Fibroblast of lung (primary cell): Measurements from ENCODE around the gene IL17REL. TPM values are rescaled to one million over a fixed set of nuclear protein-coding genes. Genes with fewer than 3 reads are reported as not detected.

ENCODE experiments used
- DNase-seq, 2 donors: peaks; one replicate each; pipeline versions ENCODE4 v3.0.0 to v3.0.0-alpha.2; 2010; ENCODE audit warnings: low read depth in 2 of 2
- H2AFZ ChIP-seq: 2 replicates; pipeline ENCODE4 v1.5.1; 2012; ENCODE audit warnings: low read length, control low read depth, inconsistent platforms
- H3K27ac ChIP-seq: 2 replicates; pipeline ENCODE4 v1.5.1; 2011; ENCODE audit warnings: low read length, control low read depth; ENCODE audit not compliant: insufficient read depth
- H3K27me3 ChIP-seq: 2 replicates; pipeline ENCODE4 v1.5.1; 2011; ENCODE audit warnings: mild to moderate bottlenecking, low read length; ENCODE audit not compliant: control insufficient read depth, insufficient read depth
- H3K36me3 ChIP-seq: 2 replicates; pipeline ENCODE4 v1.5.1; 2011; ENCODE audit warnings: low read length; ENCODE audit not compliant: control insufficient read depth, insufficient read depth
- H3K4me1 ChIP-seq: 2 replicates; pipeline ENCODE4 v1.5.1; 2011; ENCODE audit warnings: low read length; ENCODE audit not compliant: control insufficient read depth, insufficient read depth; ENCODE audit errors: extremely low read depth
- H3K4me2 ChIP-seq: 2 replicates; pipeline ENCODE4 v1.5.1; 2011; ENCODE audit warnings: low read length, control low read depth; ENCODE audit not compliant: insufficient read depth; ENCODE audit errors: extremely low read depth
- H3K4me3 ChIP-seq, 4 experiments: fragments of 200-600 bp in 1 of 4; sonication (generic) in 1 of 4; replicated peaks in 1 of 4; 2 replicates each; pipeline ENCODE4 v1.5.1; 2011 to 2016; ENCODE audit warnings: low read length in 4 of 4, low read depth in 3 of 4, mild to moderate bottlenecking in 3 of 4, control low read depth in 2 of 4, inconsistent platforms in 1 of 4, mixed read lengths in 1 of 4; ENCODE audit not compliant: insufficient read depth in 1 of 4; ENCODE audit errors: control extremely low read depth in 1 of 4
- H3K79me2 ChIP-seq: 2 replicates; pipeline ENCODE4 v1.5.1; 2012; ENCODE audit warnings: mild to moderate bottlenecking, low read length, inconsistent platforms; ENCODE audit not compliant: control insufficient read depth, insufficient read depth
- H3K9ac ChIP-seq: 2 replicates; pipeline ENCODE4 v1.5.1; 2011; ENCODE audit warnings: mild to moderate bottlenecking, low read length, control low read depth; ENCODE audit not compliant: insufficient read depth
- H3K9me3 ChIP-seq: 2 replicates; pipeline ENCODE4 v1.5.1; 2012; ENCODE audit warnings: low read depth, low read length; ENCODE audit not compliant: control insufficient read depth, insufficient read depth
- H4K20me1 ChIP-seq: 2 replicates; pipeline ENCODE4 v1.5.1; 2011; ENCODE audit warnings: low read length; ENCODE audit not compliant: control insufficient read depth, insufficient read depth; ENCODE audit errors: extremely low read depth
- EZH2 ChIP-seq: IDR thresholded peaks from 2 replicates; pipeline ENCODE4 v1.5.1; 2012; ENCODE audit warnings: low read length, control low read depth, mild to moderate bottlenecking; ENCODE audit errors: missing control alignments
- polyA plus RNA-seq, 2 donors: library from polyadenylated mRNA; depleted of rRNA in 1 of 2; stranded (reverse) in 1 of 2; unstranded in 1 of 2; fragments of >200 nt; gene quantifications; 2 replicates each; pipeline ENCODE4 v1.2.1, GENCODE V29; 2011 to 2012; ENCODE audit warnings: missing spikeins in 1 of 2
- total RNA-seq: library from RNA; depleted of rRNA; stranded (reverse); fragments of >200 nt; gene quantifications from 2 replicates; pipeline ENCODE4 v1.2.1, GENCODE V29; 2014
- TF ChIP-seq, protein P1 (sequence below), 2 donors: IDR thresholded peaks in 1 of 2; conservative IDR thresholded peaks in 1 of 2; 1 replicate in 1 of 2; 2 replicates in 1 of 2; pipeline ENCODE4 v1.5.1; 2011 to 2012; ENCODE audit warnings: low read length in 2 of 2, control low read depth in 1 of 2, inconsistent platforms in 1 of 2, low read depth in 1 of 2, mild to moderate bottlenecking in 1 of 2

The IL17REL gene
- total and polyA plus RNA-seq, 2 donors (not counting 1 experiment from before 2014, with no cell fraction given): under 0.01 TPM; not detected in 1

DNA sequence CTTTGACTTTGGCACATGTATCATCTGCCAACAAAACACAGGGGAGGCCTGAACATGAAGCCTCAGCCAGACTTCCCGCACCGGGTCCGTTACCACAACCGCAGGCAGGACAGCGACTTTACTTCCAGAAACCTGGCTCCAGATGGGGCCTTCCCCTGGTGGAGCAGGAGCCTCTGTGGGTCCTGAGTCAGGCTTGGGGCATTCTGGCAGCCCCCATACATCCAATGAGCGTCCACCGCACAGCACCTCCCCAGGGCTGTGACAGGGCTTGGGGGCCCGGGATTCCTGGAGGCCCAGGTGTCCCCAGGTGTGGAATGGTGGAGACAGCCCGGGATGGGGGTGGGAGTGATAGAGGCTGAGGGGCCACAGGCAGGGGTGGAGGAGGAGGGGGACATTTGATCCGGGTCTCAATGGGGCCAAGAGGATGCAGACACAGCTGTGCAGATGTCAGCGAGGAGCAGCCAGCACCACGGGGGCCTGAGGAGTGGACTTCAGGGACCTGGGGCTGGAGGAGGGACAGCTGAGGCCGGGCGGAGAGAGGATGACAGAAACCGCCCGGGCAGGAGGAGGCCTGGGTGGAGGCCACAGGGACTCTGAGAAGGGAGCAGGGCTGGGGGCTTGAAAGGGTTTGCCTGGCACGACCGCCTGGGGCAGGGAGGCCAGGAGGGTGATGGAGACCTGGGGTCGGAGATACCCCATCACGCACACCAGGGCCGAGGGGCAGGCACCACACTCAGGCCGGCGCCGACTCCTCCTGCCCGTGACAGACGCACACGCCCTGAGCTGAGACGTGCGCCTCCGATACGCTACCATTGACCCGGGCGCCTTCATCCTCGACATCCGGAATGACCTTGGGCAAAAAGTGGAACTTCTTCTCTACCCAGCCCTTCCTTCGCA is 37.0 kb upstream of the IL17REL start:
- no peak for DNase-seq
- no peaks in the 10 kb centered on the region for H3K9me3 ChIP-seq
- no peak overlapping the region for H2AFZ ChIP-seq
- no peaks in the 10 kb centered on the region for H3K4me1 ChIP-seq
- no peaks in the 10 kb centered on the region for H3K79me2 ChIP-seq
- no peak overlapping the region for H3K27ac ChIP-seq
- H4K20me1 ChIP-seq: no peaks in the 10 kb centered on the region
- no peaks in the 10 kb centered on the region for H3K36me3 ChIP-seq
- H3K9ac ChIP-seq: no peak overlapping the region
- no peak for TF ChIP-seq EZH2
- TF ChIP-seq, protein P1, sequence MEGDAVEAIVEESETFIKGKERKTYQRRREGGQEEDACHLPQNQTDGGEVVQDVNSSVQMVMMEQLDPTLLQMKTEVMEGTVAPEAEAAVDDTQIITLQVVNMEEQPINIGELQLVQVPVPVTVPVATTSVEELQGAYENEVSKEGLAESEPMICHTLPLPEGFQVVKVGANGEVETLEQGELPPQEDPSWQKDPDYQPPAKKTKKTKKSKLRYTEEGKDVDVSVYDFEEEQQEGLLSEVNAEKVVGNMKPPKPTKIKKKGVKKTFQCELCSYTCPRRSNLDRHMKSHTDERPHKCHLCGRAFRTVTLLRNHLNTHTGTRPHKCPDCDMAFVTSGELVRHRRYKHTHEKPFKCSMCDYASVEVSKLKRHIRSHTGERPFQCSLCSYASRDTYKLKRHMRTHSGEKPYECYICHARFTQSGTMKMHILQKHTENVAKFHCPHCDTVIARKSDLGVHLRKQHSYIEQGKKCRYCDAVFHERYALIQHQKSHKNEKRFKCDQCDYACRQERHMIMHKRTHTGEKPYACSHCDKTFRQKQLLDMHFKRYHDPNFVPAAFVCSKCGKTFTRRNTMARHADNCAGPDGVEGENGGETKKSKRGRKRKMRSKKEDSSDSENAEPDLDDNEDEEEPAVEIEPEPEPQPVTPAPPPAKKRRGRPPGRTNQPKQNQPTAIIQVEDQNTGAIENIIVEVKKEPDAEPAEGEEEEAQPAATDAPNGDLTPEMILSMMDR (conservative IDR thresholded peaks at IDR 0.05 in 1 of 2, IDR thresholded peaks at IDR 0.05 in 1 of 2; ENCODE audit: low read depth in 1 of 2, low read length in 2 of 2): no peak
- no peak overlapping the region for H3K4me2 ChIP-seq
- H3K4me3 ChIP-seq: no peak overlapping the region
- no peaks in the 10 kb centered on the region for H3K27me3 ChIP-seq

DNA sequence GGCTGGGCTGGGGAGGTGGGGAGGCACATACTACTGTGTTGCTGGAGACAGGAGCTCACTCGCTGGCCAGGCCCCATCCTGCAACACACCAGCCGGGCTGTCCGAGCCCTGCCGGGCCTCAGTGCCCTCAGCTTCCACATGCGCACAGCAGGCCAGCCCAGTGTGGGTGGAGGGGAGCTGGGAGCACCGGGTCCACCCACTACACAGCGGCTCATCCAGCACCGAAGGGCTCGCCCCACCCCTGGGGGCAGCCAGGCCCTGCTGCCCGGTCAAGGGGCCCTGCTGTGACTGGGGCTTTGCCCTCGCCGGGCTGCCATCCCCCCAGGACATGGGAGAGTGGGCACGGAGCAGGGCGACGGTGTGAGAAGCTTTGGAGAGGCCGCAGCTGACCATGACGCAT is 36.3 kb upstream of the IL17REL start:
- no peak overlapping the region for H3K4me2 ChIP-seq
- no peak overlapping the region for H2AFZ ChIP-seq
- no peaks in the 10 kb centered on the region for H3K9me3 ChIP-seq
- no peak overlapping the region for H3K4me3 ChIP-seq
- no peaks in the 10 kb centered on the region for H3K4me1 ChIP-seq
- no peak overlapping the region for H3K9ac ChIP-seq
- no peak overlapping the region for H3K27ac ChIP-seq
- TF ChIP-seq, protein P1 (conservative IDR thresholded peaks at IDR 0.05 in 1 of 2, IDR thresholded peaks at IDR 0.05 in 1 of 2; ENCODE audit: low read depth in 1 of 2, low read length in 2 of 2): no peak
- TF ChIP-seq EZH2: no peak
- H3K79me2 ChIP-seq: no peaks in the 10 kb centered on the region
- no peaks in the 10 kb centered on the region for H3K27me3 ChIP-seq
- H4K20me1 ChIP-seq: no peaks in the 10 kb centered on the region
- no peak for DNase-seq
- H3K36me3 ChIP-seq: no peaks in the 10 kb centered on the region

DNA sequence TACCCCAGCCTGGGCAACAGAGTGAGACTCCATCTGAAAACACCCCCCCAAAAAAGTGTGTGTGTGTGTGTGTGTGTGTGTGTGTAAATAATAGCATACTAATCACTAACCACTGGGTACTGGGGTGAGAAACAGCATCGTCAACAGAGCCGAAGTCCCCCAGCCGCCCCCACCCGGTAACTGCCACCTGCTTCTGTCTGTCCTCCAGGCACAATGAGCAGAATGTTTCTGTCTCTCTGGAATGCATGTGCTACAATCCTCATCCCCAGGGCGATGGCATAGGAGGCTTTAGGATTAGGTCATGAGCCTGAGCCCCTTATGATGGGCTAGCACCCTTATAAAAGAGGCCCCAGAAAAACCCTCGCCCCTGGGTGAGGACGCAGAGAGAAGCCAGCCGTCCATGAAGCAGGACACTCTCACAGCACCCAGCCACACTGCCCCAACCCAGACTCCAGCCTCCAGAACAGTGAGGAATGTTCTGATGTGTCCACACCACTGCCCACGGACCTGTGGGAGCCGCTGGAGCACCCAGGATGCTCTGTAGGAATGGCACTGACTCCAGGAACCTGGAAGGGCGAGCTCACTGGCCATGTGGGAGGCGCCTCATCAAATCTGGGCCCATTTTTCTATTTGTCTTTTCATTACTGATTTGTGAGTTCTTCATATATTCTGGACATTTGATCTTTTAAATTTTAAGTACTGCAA is 35.6 kb upstream of the IL17REL start:
- no peak for TF ChIP-seq EZH2
- TF ChIP-seq, protein P1 (conservative IDR thresholded peaks at IDR 0.05 in 1 of 2, IDR thresholded peaks at IDR 0.05 in 1 of 2; ENCODE audit: low read depth in 1 of 2, low read length in 2 of 2): no peak
- no peak overlapping the region for H3K9ac ChIP-seq
- H3K9me3 ChIP-seq: no peaks in the 10 kb centered on the region
- no peak overlapping the region for H3K4me3 ChIP-seq
- DNase-seq: no peak
- no peaks in the 10 kb centered on the region for H4K20me1 ChIP-seq
- H3K79me2 ChIP-seq: no peaks in the 10 kb centered on the region
- no peak overlapping the region for H3K27ac ChIP-seq
- H3K4me2 ChIP-seq: no peak overlapping the region
- H3K27me3 ChIP-seq: no peaks in the 10 kb centered on the region
- H2AFZ ChIP-seq: no peak overlapping the region
- H3K36me3 ChIP-seq: no peaks in the 10 kb centered on the region
- H3K4me1 ChIP-seq: no peaks in the 10 kb centered on the region
